NOMO-1 (cell line): ENCODE results near the gene SYK.
"Not testable (repeated sequence)": the region's sequence is repeated elsewhere in the genome, so short reads cannot be mapped to it uniquely, and the experiment has no call there.

Experiments
- DNase-seq, 2 experiments: peaks; one replicate each; lab custom pipeline; 2025; ENCODE audit not compliant: unreplicated experiment in 2 of 2; lab: John Stamatoyannopoulos, UW

Gene SYK

DNA sequence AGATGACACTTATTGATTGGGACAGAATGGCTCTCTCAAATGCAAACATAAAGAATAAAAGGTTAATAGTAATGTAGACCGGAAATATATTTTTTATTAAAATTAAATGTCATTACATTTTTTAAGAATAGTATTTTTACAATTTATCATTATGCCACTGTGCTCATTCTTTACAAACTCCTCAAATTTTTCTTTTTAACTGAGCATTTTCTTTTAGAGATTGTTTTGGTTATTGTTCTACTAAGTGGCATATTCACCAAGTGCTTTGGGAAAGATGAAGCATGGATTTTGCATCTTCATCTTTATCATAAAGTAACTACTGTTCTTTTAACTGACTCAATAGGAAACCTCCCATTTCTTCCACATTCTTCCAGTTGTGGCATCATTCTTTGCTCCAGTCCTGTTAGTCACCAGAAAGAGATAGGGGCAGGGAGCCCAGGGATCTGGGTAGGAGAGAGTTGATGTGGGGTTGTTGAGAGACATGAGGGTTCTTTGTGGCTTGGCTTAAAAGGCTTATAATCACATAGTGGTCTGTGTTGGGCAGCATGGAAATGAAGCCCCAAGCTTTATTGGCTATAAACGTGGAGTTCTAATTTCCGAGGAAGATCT, 69.8 kb downstream of the SYK start:
- DNase-seq: no peak

- DNase-seq: no peak
Observed at GRCh38 chr9:90872835-90873294, 71.2 kb downstream of the SYK start.

- DNase-seq: no peak
Observed at GRCh38 chr9:90873422-90873821, 71.8 kb downstream of the SYK start.

DNA sequence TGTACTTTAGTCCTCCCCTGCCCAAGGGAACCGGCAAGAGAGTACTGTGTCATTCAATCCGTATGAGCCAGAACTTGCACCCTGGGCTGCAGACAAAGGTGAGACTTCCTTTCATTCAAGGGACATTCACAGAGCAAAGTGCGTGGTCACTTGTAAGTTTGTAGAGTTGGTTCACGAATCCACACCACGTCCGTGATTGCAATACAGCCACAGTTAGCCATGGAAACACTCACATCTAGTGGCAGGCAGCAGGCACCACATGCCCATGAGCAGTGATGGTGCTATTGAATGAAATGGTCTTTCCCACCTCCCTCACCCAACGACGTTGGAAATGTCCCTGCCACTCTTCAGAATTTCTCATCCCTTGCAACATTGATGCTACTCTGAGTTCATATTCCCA, 72.6 kb downstream of the SYK start:
- DNase-seq: no peak

DNA sequence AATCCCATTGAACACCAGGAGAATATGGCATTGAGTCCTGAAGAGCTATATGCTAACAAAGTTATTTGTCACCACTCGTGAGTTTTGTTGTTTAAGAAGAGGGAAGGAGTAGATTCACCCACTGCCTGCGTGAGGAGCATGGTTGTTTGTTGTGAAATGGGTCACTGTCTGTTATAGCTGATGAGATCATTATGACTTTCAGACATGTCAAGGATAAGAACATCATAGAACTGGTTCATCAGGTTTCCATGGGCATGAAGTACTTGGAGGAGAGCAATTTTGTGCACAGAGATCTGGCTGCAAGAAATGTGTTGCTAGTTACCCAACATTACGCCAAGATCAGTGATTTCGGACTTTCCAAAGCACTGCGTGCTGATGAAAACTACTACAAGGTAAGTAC, 76.9 kb downstream of the SYK start:
- DNase-seq: no peak

GRCh38 chr9:90880066-90880465, 78.4 kb downstream of the SYK start:
- DNase-seq: no peak

DNA sequence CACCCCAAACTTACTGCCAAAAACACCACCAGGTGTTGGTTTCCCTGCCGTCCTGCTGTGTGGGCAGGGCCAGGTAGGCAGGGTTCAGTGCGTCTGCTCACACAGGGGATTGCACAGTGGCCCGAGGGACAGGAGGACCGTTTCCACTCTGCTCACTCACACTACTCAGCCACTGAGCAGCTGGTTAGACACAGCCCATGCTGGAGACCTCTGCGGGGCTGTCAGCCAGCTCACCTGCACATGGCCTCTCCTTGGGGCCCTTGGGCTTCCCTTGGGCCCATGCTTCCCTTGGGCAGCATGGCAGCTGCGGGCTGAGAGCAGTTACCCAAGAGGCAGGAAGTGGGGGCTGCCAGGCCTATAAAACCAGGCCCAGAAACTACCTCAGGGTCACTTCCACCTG, 79.0 kb downstream of the SYK start:
- DNase-seq: no peak

DNA sequence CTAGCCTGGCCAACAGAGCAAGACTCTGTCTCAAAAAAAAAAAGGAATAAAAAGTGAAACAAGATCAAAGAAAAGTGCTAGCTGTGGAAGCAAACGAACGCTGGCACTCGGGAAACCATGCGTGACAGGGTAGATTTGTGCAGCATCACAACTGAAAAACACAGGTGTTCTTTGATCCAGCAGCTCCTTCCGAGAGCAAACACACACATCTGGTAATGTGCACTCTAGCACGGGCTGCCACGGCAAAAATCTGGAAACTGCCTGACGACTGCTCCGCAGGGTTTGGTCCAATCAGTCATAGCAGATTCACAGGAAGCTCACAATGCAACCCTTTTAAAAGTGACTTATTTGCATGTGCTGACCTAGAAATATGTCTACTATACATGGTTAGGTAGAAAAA, 80.0 kb downstream of the SYK start:
- DNase-seq: no peak

DNA sequence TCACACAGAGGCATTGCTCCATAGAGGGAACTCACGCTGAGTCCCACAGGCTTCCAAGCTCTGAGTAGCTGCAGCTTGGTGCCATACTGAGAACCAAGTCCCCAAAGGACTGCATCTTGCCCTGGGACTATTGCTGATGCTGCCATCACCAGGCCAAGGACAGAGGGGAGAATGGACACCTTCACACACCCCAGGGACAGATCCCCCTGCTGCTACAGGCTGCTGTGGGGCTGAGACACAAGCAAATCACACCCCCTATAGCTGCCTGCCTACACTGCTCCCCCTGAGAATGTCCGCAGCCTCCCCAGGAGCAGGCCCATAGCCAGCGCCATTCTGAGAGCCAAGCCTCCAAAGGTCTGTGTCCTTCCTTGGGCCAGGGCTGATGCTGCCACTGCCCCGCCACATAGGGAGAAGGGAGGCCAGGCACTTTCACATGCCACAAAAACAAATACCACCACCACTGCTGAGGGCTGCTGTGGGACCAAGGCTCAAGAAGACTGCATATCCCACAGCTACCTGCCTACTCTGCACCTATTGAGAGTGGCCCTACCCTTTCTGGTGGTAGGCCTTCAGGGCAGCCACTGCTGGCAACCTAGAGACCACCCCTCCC, 81.5 kb downstream of the SYK start:
- no peak for DNase-seq

- no peak for DNase-seq
Observed at GRCh38 chr9:90883661-90884060, 82.0 kb downstream of the SYK start.

- DNase-seq: no peak
Observed at GRCh38 chr9:90884178-90884577, 82.6 kb downstream of the SYK start.

- not testable (repeated sequence) for DNase-seq
Observed at GRCh38 chr9:90886868-90887267, 85.2 kb downstream of the SYK start.

GRCh38 chr9:90888941-90889340, 87.3 kb downstream of the SYK start:
- DNase-seq: no peak

GRCh38 chr9:90890146-90890810, 88.7 kb downstream of the SYK start:
- no peak for DNase-seq

DNA sequence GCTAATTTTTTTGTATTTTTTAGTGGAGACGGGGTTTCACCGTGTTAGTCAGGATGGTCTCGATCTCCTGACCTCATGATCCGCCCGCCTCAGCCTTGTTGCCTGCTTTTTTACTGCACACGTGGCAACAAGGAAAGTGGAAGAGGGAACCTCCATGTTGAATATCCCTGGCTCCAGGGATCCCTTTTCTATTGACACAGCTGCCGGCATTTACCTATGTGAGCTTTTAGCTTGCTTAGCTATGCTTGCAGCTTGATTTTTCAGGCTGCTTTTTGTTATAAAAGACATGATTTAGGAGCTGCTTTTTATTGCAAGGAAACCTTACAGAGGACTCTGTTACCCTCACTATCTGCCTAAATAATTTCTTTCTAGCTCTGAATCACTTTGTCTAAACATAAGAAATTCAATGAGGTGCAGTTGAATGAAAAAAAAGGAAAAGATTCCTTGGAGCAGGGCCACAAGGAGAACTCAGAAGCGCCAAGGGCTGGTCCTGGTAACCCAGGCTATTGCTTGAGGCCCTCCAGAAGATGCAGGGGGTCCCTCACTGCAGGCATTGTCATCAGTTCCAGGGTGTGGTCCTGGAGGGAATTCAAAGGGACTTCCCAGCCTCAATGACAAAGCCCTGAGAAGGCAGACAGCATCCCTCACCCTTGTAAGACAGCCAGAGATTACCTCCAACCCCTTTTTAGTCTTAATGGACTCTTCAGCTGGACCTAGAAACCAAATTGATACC, 89.9 kb downstream of the SYK start:
- DNase-seq: no peak

- no peak for DNase-seq
Observed at GRCh38 chr9:90892918-90893317, 91.3 kb downstream of the SYK start.

DNA sequence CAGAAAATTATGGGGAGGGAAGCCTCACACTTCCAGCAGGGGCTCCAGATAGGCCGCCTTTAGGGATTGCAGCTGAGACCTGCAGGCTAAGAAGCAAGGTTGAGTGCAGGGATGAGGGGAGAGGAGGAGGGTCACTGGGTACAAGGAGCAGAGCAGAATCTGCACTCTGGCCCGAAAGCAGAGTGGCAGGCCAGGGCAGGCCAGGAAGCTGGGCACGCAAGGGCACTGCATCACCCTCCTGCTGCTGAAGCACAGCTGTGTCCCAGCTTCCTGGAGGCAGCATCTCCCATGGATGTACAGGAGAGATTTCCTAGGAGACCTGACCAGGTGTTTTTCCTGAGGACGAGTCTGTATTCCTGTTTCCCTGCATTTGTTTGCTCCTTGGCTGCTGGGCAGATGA, 92.1 kb downstream of the SYK start:
- DNase-seq: no peak

DNA sequence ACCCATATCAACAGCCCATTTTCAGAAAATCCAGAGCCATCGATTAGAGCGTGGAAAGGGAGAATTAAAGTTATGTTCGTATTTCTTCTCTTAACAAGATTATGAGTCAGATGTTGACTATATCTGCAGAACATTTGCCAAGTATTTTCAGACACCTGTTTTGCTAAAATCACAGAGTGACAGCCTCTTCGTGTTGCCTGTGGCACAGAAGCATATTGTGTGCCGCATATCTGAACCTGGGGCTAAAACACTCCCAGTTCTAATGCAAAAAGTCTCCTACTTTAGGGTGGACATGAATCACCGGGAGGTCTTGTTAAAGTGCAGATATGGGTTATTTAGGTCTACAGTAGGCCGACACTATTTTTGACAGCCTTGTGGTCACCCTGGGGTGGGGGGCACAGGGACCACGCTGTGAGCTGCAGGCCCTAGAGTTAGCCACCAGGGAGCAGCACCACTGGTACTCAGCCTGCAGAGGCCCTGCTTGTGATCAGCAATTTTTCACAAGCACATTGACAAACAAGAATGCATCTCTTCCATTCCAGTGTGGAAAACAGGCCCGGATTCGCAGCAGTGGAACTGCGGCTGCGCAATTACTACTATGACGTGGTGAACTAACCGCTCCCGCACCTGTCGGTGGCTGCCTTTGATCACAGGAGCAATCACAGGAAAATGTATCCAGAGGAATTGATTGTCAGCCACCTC, 93.5 kb downstream of the SYK start:
- DNase-seq: no peak

DNA sequence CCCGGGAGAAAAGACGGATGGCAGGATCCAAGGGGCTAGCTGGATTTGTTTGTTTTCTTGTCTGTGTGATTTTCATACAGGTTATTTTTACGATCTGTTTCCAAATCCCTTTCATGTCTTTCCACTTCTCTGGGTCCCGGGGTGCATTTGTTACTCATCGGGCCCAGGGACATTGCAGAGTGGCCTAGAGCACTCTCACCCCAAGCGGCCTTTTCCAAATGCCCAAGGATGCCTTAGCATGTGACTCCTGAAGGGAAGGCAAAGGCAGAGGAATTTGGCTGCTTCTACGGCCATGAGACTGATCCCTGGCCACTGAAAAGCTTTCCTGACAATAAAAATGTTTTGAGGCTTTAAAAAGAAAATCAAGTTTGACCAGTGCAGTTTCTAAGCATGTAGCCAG, 94.2 kb downstream of the SYK start:
- no peak for DNase-seq

- no peak for DNase-seq
Observed at GRCh38 chr9:90896231-90896630, 94.6 kb downstream of the SYK start.

- DNase-seq: no peak
Observed at GRCh38 chr9:90898228-90898627, 96.6 kb downstream of the SYK start.
